Right ventricle myocardium inferior (tissue), 1 donor: ENCODE data around the gene RGS17. TPM values are rescaled to one million over a fixed set of nuclear protein-coding genes. Genes with fewer than 3 reads are reported as not detected.
"Not testable (repeated sequence)": the region's sequence is repeated elsewhere in the genome, so short reads cannot be mapped to it uniquely, and the experiment has no call there.

Experiments used
- ATAC-seq: fragments of 200-7000 bp; cut with Tn5 transposase; one replicate; pipeline ENCODE4 v1.9.1; 2020; ENCODE audit warnings: mild to moderate bottlenecking, moderate library complexity
- DNase-seq: peaks from one replicate; pipeline ENCODE4 v3.0.0; 2021; ENCODE audit errors: missing footprints
- intact Hi-C: fragments of 100-400 bp; cut with DNase I; formaldehyde crosslinking; loops from one replicate; pipeline ENCODE4 v1.11.0; 2022
- total RNA-seq: library from RNA; stranded (reverse); fragmentation: NEBNext Ultra II Directional; extraction: Animal tissue kit (Norgen Biotek cat#: 25700); gene quantifications from one replicate; pipeline ENCODE4 v1.2.1, GENCODE V29; 2021
- donor health status: DM: no; HTN: yes; CAD: no; lungs with severe emphysema.

Gene RGS17
- total RNA-seq, 1 donor from 2014 or later, result 0.05 TPM

- ATAC-seq, result no peak
- intact Hi-C loops, result no loop called here
- no peak for DNase-seq
Observed at GRCh38 chr6:153013438-153013837, 117.6 kb downstream of the RGS17 start.

- no peak for ATAC-seq
- no peak for DNase-seq
- intact Hi-C loops, result no loop called here
Observed at GRCh38 chr6:153012856-153013255, 118.2 kb downstream of the RGS17 start.

- intact Hi-C loops, result loop anchor here (2.0 kb wide), 1 partner anchor 21 kb away; the partner anchor contains the start of gene FBXO5
- no peak for DNase-seq
- no peak for ATAC-seq
Observed at GRCh38 chr6:153003366-153003690, 127.8 kb downstream of the RGS17 start.

- ATAC-seq (peak; percentile 100), DNase-seq (peak; percentile 97)
- intact Hi-C loops, result loop anchor here (2.0 kb wide), 1 partner anchor 20 kb away; the partner anchor contains the start of gene FBXO5
Observed at GRCh38 chr6:153002613-153003365, 128.3 kb downstream of the RGS17 start, which contains the start of gene MTRF1L. TSS of gene MTRF1L (minus strand) at chr6:153002709. CDS start at chr6:153002685, 24 bp downstream.

- ATAC-seq, result peak; percentile 1
- intact Hi-C loops, result loop anchor here (2.0 kb wide), 1 partner anchor 19 kb away; the partner anchor contains the start of gene FBXO5
- no peak for DNase-seq
Observed at GRCh38 chr6:153001767-153002612, 129.1 kb downstream of the RGS17 start.

- DNase-seq, intact Hi-C loops, ATAC-seq: not testable (repeated sequence)
Observed at GRCh38 chr6:153000790-153001189, 130.3 kb downstream of the RGS17 start.

- ATAC-seq (no peak), DNase-seq (no peak)
- intact Hi-C loops, result no loop called here
Observed at GRCh38 chr6:153000243-153000642, 130.8 kb downstream of the RGS17 start.

GRCh38 chr6:152999538-152999937 is 131.5 kb downstream of the RGS17 start:
- DNase-seq, ATAC-seq, intact Hi-C loops: not testable (repeated sequence)

- no peak for ATAC-seq
- no peak for DNase-seq
- intact Hi-C loops, result no loop called here
Observed at GRCh38 chr6:152993847-152994246, 137.2 kb downstream of the RGS17 start.

GRCh38 chr6:152993431-152993830 is 137.7 kb downstream of the RGS17 start:
- DNase-seq (no peak), ATAC-seq (no peak)
- intact Hi-C loops, result no loop called here

GRCh38 chr6:152986978-152987377 is 144.1 kb downstream of the RGS17 start:
- DNase-seq, result no peak
- intact Hi-C loops, result no loop called here

GRCh38 chr6:152985300-152985699 is 145.8 kb downstream of the RGS17 start:
- DNase-seq, intact Hi-C loops, ATAC-seq: not testable (repeated sequence)

More at GRCh38 chr6:152986978-152987377, 144.1 kb downstream of the RGS17 start:
- ATAC-seq, result no peak

- no peak for ATAC-seq
- intact Hi-C loops, result no loop called here
Observed at GRCh38 chr6:152984513-152984872, 146.6 kb downstream of the RGS17 start.

GRCh38 chr6:152983637-152984512 is 147.2 kb downstream of the RGS17 start:
- DNase-seq, result peak; percentile 98
- ATAC-seq, result peak; percentile 30
- intact Hi-C loops, result loop anchor here (2.0 kb wide), 1 partner anchor 19 kb away; the partner anchor contains the start of gene MTRF1L

More at GRCh38 chr6:152984513-152984872, 146.6 kb downstream of the RGS17 start:
- DNase-seq, result no peak

GRCh38 chr6:152982904-152983636 is 148.0 kb downstream of the RGS17 start, which contains the start of gene FBXO5:
TSS of gene FBXO5 (minus strand) at chr6:152983041. CDS start at chr6:152982959, 82 bp downstream.
- peak; percentile 99 for DNase-seq

GRCh38 chr6:152981989-152982903 is 148.8 kb downstream of the RGS17 start:
- DNase-seq, result peak; percentile 72
- intact Hi-C loops, result loop anchor here (2.0 kb wide), 1 partner anchor 21 kb away; the partner anchor contains the start of gene MTRF1L
- no peak for ATAC-seq

More at GRCh38 chr6:152982904-152983636, 148.0 kb downstream of the RGS17 start, which contains the start of gene FBXO5:
- peak; percentile 98 for ATAC-seq
- intact Hi-C loops, result loop anchor here (2.0 kb wide), 1 partner anchor 20 kb away; the partner anchor contains the start of gene MTRF1L
